GM18870 (cell line): ENCODE results near the gene JOSD2.
"Not testable (repeated sequence)": the region's sequence is repeated elsewhere in the genome, so short reads cannot be mapped to it uniquely, and the experiment has no call there.

Experiments
- ATAC-seq: cut with Tn5 transposase; IDR thresholded peaks from one replicate; pipeline ENCODE4 v1.9.1; 2021; ENCODE audit warnings: moderate library complexity; ENCODE audit not compliant: unreplicated experiment

Gene JOSD2

GRCh38 chr19:50547385-50548190, 36.6 kb upstream of the JOSD2 start:
- ATAC-seq, result no peak

- ATAC-seq, result no peak
These were observed 35.7 kb upstream of the JOSD2 start for GRCh38 chr19:50546527-50547221.

GRCh38 chr19:50542943-50543342, 32.0 kb upstream of the JOSD2 start:
- ATAC-seq, result no peak

GRCh38 chr19:50537769-50538230, 26.8 kb upstream of the JOSD2 start:
- ATAC-seq, result no peak

- no peak for ATAC-seq
These were observed 26.3 kb upstream of the JOSD2 start for GRCh38 chr19:50537306-50537685.

- no peak for ATAC-seq
These were observed 25.8 kb upstream of the JOSD2 start for GRCh38 chr19:50536662-50537305.

- no peak for ATAC-seq
These were observed 24.7 kb upstream of the JOSD2 start for GRCh38 chr19:50535672-50536187.

- ATAC-seq, result no peak
These were observed 23.5 kb upstream of the JOSD2 start for GRCh38 chr19:50534478-50534877.

- no peak for ATAC-seq
These were observed 22.0 kb upstream of the JOSD2 start for GRCh38 chr19:50532952-50533351.

- no peak for ATAC-seq
These were observed 20.2 kb upstream of the JOSD2 start for GRCh38 chr19:50531171-50531612.

- not testable (repeated sequence) for ATAC-seq
These were observed 17.1 kb upstream of the JOSD2 start for GRCh38 chr19:50528052-50528451.

GRCh38 chr19:50522881-50523280, 11.9 kb upstream of the JOSD2 start:
- ATAC-seq, result no peak

GRCh38 chr19:50520822-50521465, 10.0 kb upstream of the JOSD2 start:
- no peak for ATAC-seq

GRCh38 chr19:50519006-50519575, 8.1 kb upstream of the JOSD2 start:
- ATAC-seq, result no peak

GRCh38 chr19:50518091-50519005, 7.4 kb upstream of the JOSD2 start:
- ATAC-seq, result no peak

GRCh38 chr19:50517704-50518075, 6.7 kb upstream of the JOSD2 start:
- ATAC-seq, result no peak

- ATAC-seq, result no peak
These were observed 6.1 kb upstream of the JOSD2 start for GRCh38 chr19:50516964-50517703.

- ATAC-seq, result no peak
These were observed 5.5 kb upstream of the JOSD2 start for GRCh38 chr19:50516456-50516855.

GRCh38 chr19:50515168-50515561, 4.2 kb upstream of the JOSD2 start:
- no peak for ATAC-seq
